GM23338 (cell line): ENCODE data around the gene ANKMY2. TPM values are rescaled to one million over a fixed set of nuclear protein-coding genes. Genes with fewer than 3 reads are reported as not detected.

Experiments
- ATAC-seq: fragments of 200-7000 bp; cut with Tn5 transposase; 3 replicates; pipeline ENCODE4 v1.9.1; 2020
- DNase-seq: peaks from one replicate; pipeline ENCODE4 v3.0.0-alpha.2; 2015; ENCODE audit warnings: low spot score
- H2AFZ ChIP-seq: fragments of 200-600 bp; sonication (generic); 2 replicates; pipeline ENCODE4 v1.8.0; 2016; ENCODE audit warnings: antibody characterized with exemption, mild to moderate bottlenecking, moderate library complexity
- H3F3A ChIP-seq: fragments of 200-600 bp; sonication (generic); replicated peaks from 2 replicates; pipeline ENCODE4 v1.8.0; 2017; ENCODE audit warnings: antibody characterized with exemption, mixed run types, low read depth
- H3K27ac ChIP-seq: fragments of 200-600 bp; sonication (generic); 2 replicates; pipeline ENCODE4 v1.6.1; 2016; ENCODE audit warnings: low read depth
- H3K27me3 ChIP-seq: fragments of 200-600 bp; sonication (generic); 2 replicates; pipeline ENCODE4 v1.8.0; 2016; ENCODE audit warnings: mild to moderate bottlenecking, mixed run types, moderate library complexity; ENCODE audit not compliant: insufficient read depth
- H3K36me3 ChIP-seq: fragments of 200-600 bp; sonication (generic); 2 replicates; pipeline ENCODE4 v1.8.0; 2016; ENCODE audit warnings: mild to moderate bottlenecking; ENCODE audit not compliant: insufficient read depth
- H3K4me1 ChIP-seq: fragments of 200-600 bp; sonication (generic); 2 replicates; pipeline ENCODE4 v1.8.0; 2016; ENCODE audit warnings: mild to moderate bottlenecking, moderate library complexity; ENCODE audit not compliant: insufficient read depth
- H3K4me2 ChIP-seq: fragments of 200-600 bp; sonication (generic); 2 replicates; pipeline ENCODE4 v1.7.1; 2017; ENCODE audit warnings: mixed run types
- H3K4me3 ChIP-seq: fragments of 200-600 bp; sonication (generic); 2 replicates; pipeline ENCODE4 v1.6.1; 2016; ENCODE audit warnings: mixed run types
- H3K79me2 ChIP-seq: fragments of 200-600 bp; sonication (generic); replicated peaks from 2 replicates; pipeline ENCODE4 v1.8.0; 2017; ENCODE audit warnings: mild to moderate bottlenecking; ENCODE audit not compliant: insufficient read depth
- H3K9me2 ChIP-seq: fragments of 200-600 bp; sonication (generic); 2 replicates; pipeline ENCODE4 v1.8.0; 2017; ENCODE audit not compliant: insufficient read depth
- H4K20me1 ChIP-seq: fragments of 200-600 bp; sonication (generic); replicated peaks from 2 replicates; pipeline ENCODE4 v1.8.0; 2017; ENCODE audit warnings: mild to moderate bottlenecking; ENCODE audit not compliant: insufficient read depth
- H3K27ac Mint-ChIP-seq: 2 replicates; pipeline ENCODE4 v1.8.0; 2020; ENCODE audit warnings: inconsistent platforms, mild to moderate bottlenecking, moderate library complexity, mixed read lengths
- H3K27me3 Mint-ChIP-seq: 3 replicates; pipeline ENCODE4 v1.8.0; 2022; ENCODE audit warnings: low read depth, mild to moderate bottlenecking, moderate library complexity, mixed read lengths, inconsistent platforms; ENCODE audit not compliant: insufficient read depth, poor library complexity
- H3K36me3 Mint-ChIP-seq: 3 replicates; pipeline ENCODE4 v1.8.0; 2021; ENCODE audit warnings: low read depth, mild to moderate bottlenecking, inconsistent platforms, moderate library complexity, mixed read lengths
- H3K4me1 Mint-ChIP-seq: 3 replicates; pipeline ENCODE4 v1.8.0; 2020; ENCODE audit warnings: mild to moderate bottlenecking, inconsistent platforms, mixed read lengths
- H3K4me3 Mint-ChIP-seq: 3 replicates; pipeline ENCODE4 v1.8.0; 2021; ENCODE audit warnings: moderate library complexity, mild to moderate bottlenecking, inconsistent platforms, mixed read lengths
- H3K9me3 Mint-ChIP-seq: 3 replicates; pipeline ENCODE4 v1.8.0; 2020; ENCODE audit warnings: moderate library complexity, mild to moderate bottlenecking, inconsistent platforms, mixed read lengths
- CREB1 ChIP-seq: fragments of 250-450 bp; sonication (Bioruptor Pico); IDR thresholded peaks from 2 replicates; pipeline ENCODE4 v1.5.0; 2020; ENCODE audit warnings: low read depth, mild to moderate bottlenecking, moderate library complexity
- CTCF ChIP-seq, 2 experiments: fragments of 200-600 bp in 1 of 2; sonication (generic) in 1 of 2; conservative IDR thresholded peaks; 2 replicates each; pipeline versions ENCODE4 v1.5.1 to v1.6.1; 2016 to 2017; ENCODE audit warnings: antibody characterized with exemption in 2 of 2, low read depth in 2 of 2, mild to moderate bottlenecking in 2 of 2, moderate library complexity in 1 of 2
- JUNB ChIP-seq: IDR thresholded peaks from one replicate; pipeline ENCODE4 v1.6.1; 2016; ENCODE audit warnings: antibody characterized with exemption; ENCODE audit not compliant: unreplicated experiment
- NANOG ChIP-seq: IDR thresholded peaks from 2 replicates; pipeline ENCODE4 v1.6.1; 2016; ENCODE audit warnings: antibody characterized with exemption, borderline replicate concordance
- POLR2AphosphoS5 ChIP-seq: IDR thresholded peaks from 2 replicates; pipeline ENCODE4 v1.6.1; 2016; ENCODE audit warnings: antibody characterized with exemption, low read depth
- STAT1 ChIP-seq: IDR thresholded peaks from one replicate; pipeline ENCODE4 v1.6.1; 2016; ENCODE audit warnings: antibody characterized with exemption; ENCODE audit not compliant: unreplicated experiment
- ZNF114 ChIP-seq: fragments of 250-450 bp; sonication (Bioruptor Pico); IDR thresholded peaks from 2 replicates; pipeline ENCODE4 v1.5.0; 2020; ENCODE audit warnings: mild to moderate bottlenecking, moderate library complexity
- polyA plus RNA-seq: library from polyadenylated mRNA; unstranded; fragments of >200 nt; fragmentation: Nextera tagmentation; extraction: Ambion mirVana; gene quantifications from 2 replicates; pipeline ENCODE4 v1.2.1, GENCODE V29; 2016
- total RNA-seq: library from RNA; depleted of rRNA; stranded (reverse); fragments of >200 nt; shearing (Covaris generic); gene quantifications from 2 replicates; pipeline ENCODE4 v1.2.3, GENCODE V29; 2014
- TF ChIP-seq, protein P1 (sequence below): fragments of 250-450 bp; sonication (Bioruptor Pico); IDR thresholded peaks from 2 replicates; pipeline ENCODE4 v1.5.0; 2020; ENCODE audit warnings: mild to moderate bottlenecking, moderate library complexity

ANKMY2 gene
- total and polyA plus RNA-seq, 2 experiments from 2014 or later, result 4.4 to 9.5 TPM

DNA sequence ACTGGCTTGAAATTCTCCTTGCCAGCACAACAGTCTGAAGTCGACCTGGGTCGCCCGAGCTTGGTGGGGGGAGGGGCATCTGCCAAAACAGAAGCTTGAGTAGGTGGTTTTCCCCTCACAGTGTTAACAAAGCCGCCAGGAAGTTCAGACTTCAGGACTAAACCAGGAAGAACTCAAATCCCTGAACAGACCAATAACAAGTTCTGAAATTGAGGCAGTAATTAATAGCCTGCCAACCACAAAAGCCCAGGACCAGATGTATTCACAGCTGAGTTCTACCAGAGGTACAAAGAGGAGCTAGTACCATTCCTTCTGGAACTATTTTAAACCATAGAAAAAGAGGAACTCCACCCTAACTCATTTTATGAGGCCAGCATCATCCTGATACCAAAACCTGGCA, 73.6 kb downstream of the ANKMY2 start (continued):
- TF ChIP-seq, protein P1, sequence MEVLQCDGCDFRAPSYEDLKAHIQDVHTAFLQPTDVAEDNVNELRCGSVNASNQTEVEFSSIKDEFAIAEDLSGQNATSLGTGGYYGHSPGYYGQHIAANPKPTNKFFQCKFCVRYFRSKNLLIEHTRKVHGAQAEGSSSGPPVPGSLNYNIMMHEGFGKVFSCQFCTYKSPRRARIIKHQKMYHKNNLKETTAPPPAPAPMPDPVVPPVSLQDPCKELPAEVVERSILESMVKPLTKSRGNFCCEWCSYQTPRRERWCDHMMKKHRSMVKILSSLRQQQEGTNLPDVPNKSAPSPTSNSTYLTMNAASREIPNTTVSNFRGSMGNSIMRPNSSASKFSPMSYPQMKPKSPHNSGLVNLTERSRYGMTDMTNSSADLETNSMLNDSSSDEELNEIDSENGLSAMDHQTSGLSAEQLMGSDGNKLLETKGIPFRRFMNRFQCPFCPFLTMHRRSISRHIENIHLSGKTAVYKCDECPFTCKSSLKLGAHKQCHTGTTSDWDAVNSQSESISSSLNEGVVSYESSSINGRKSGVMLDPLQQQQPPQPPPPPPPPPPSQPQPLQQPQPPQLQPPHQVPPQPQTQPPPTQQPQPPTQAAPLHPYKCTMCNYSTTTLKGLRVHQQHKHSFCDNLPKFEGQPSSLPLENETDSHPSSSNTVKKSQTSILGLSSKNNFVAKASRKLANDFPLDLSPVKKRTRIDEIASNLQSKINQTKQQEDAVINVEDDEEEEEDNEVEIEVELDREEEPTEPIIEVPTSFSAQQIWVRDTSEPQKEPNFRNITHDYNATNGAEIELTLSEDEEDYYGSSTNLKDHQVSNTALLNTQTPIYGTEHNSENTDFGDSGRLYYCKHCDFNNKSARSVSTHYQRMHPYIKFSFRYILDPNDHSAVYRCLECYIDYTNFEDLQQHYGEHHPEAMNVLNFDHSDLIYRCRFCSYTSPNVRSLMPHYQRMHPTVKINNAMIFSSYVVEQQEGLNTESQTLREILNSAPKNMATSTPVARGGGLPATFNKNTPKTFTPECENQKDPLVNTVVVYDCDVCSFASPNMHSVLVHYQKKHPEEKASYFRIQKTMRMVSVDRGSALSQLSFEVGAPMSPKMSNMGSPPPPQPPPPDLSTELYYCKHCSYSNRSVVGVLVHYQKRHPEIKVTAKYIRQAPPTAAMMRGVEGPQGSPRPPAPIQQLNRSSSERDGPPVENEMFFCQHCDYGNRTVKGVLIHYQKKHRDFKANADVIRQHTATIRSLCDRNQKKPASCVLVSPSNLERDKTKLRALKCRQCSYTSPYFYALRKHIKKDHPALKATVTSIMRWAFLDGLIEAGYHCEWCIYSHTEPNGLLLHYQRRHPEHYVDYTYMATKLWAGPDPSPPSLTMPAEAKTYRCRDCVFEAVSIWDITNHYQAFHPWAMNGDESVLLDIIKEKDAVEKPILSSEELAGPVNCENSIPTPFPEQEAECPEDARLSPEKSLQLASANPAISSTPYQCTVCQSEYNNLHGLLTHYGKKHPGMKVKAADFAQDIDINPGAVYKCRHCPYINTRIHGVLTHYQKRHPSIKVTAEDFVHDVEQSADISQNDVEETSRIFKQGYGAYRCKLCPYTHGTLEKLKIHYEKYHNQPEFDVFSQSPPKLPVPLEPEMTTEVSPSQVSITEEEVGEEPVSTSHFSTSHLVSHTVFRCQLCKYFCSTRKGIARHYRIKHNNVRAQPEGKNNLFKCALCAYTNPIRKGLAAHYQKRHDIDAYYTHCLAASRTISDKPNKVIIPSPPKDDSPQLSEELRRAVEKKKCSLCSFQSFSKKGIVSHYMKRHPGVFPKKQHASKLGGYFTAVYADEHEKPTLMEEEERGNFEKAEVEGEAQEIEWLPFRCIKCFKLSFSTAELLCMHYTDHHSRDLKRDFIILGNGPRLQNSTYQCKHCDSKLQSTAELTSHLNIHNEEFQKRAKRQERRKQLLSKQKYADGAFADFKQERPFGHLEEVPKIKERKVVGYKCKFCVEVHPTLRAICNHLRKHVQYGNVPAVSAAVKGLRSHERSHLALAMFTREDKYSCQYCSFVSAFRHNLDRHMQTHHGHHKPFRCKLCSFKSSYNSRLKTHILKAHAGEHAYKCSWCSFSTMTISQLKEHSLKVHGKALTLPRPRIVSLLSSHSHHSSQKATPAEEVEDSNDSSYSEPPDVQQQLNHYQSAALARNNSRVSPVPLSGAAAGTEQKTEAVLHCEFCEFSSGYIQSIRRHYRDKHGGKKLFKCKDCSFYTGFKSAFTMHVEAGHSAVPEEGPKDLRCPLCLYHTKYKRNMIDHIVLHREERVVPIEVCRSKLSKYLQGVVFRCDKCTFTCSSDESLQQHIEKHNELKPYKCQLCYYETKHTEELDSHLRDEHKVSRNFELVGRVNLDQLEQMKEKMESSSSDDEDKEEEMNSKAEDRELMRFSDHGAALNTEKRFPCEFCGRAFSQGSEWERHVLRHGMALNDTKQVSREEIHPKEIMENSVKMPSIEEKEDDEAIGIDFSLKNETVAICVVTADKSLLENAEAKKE (CRISPR knock-in tag), result no peak
- TF ChIP-seq POLR2AphosphoS5, result no peak
- TF ChIP-seq NANOG, result no peak
- no peak for TF ChIP-seq CREB1
- TF ChIP-seq ZNF114 (CRISPR knock-in tag), result no peak
- TF ChIP-seq JUNB, result no peak

- Histone ChIP-seq H3K79me2 (no peaks in the 10 kb centered on the region), H4K20me1 (no peaks in the 10 kb centered on the region), H3K4me3 (no peak overlapping the region), H3K36me3 (no peaks in the 10 kb centered on the region), H3K4me1 (no peaks in the 10 kb centered on the region), H3K9me2 (no peaks in the 10 kb centered on the region), H2AFZ (no peak overlapping the region), H3K27me3 (no peaks in the 10 kb centered on the region), H3F3A (no peaks in the 10 kb centered on the region), H3K4me2 (no peak overlapping the region), H3K27ac (no peak overlapping the region)
- peak; percentile 87 for DNase-seq
- H3K36me3 Mint-ChIP-seq, result no peaks in the 10 kb centered on the region
- H3K27ac Mint-ChIP-seq, result no peak overlapping the region
- H3K9me3 Mint-ChIP-seq, result no peaks in the 10 kb centered on the region
- ATAC-seq, result peak; percentile 77
- no peaks in the 10 kb centered on the region for H3K27me3 Mint-ChIP-seq
- H3K4me1 Mint-ChIP-seq, result 0 out of 3 replicates have a peak, but pooled peaks cover 4% of the 10 kb centered on the region
- H3K4me3 Mint-ChIP-seq, result no peak overlapping the region
- TF ChIP-seq JUNB (no peak), STAT1 (no peak), CREB1 (0 out of 2 replicates have a peak, but pooled peaks have one; percentile 37), CTCF (conservative IDR thresholded peaks at IDR 0.05; ENCODE audit: low read depth in 2 of 2) (peak; percentile 80 to 89)
- TF ChIP-seq, protein P1 (CRISPR knock-in tag), result 0 out of 2 replicates have a peak, but pooled peaks have one; percentile 12
These were observed 80.6 kb downstream of the ANKMY2 start for GRCh38 chr7:16564909-16565426.
